Measurements from ENCODE around the gene MACROD2. TPM values are rescaled to one million over a fixed set of nuclear protein-coding genes. Genes with fewer than 3 reads are reported as not detected.

Gene MACROD2
- total RNA-seq, 1 donor from 2014 or later, result 3.5 TPM

DNA sequence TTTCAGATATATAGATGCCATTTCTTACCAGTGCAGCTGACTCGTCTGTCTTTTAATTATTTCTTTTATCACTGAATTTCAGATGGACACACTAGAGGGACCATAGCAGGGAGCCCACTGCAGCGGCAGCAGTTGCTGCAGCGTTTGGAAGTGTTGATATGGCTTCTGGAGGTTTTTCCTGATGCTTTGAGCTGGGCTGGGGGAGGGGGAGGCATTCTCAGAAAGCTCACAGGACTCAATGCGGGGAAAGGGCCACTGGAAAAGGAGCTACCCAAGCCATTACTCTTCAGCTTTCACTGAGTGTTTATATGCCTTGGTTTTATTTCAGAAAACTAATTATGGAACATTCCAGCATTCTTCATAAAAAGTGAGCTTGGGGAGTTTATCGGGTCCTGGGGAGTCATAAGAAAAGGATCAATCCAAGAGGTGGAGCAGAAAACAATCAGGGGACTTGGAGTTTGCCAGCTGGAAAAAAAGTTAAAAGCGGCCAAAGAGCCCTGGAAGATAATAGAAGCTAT lies 1082.5 kb downstream of the MACROD2 start:
- no peak for DNase-seq (ENCODE audit: low spot score in 2 of 2)
- no peak overlapping the region for H3K4me3 ChIP-seq
- TF ChIP-seq, protein P1, sequence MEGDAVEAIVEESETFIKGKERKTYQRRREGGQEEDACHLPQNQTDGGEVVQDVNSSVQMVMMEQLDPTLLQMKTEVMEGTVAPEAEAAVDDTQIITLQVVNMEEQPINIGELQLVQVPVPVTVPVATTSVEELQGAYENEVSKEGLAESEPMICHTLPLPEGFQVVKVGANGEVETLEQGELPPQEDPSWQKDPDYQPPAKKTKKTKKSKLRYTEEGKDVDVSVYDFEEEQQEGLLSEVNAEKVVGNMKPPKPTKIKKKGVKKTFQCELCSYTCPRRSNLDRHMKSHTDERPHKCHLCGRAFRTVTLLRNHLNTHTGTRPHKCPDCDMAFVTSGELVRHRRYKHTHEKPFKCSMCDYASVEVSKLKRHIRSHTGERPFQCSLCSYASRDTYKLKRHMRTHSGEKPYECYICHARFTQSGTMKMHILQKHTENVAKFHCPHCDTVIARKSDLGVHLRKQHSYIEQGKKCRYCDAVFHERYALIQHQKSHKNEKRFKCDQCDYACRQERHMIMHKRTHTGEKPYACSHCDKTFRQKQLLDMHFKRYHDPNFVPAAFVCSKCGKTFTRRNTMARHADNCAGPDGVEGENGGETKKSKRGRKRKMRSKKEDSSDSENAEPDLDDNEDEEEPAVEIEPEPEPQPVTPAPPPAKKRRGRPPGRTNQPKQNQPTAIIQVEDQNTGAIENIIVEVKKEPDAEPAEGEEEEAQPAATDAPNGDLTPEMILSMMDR (IDR thresholded peaks at IDR 0.05), result no peak
- H3K27me3 ChIP-seq, result no peaks in the 10 kb centered on the region
- no peaks in the 10 kb centered on the region for H3K4me1 ChIP-seq
- intact Hi-C loops (cut with DNase I), result no loop called here
- no peak overlapping the region for H3K27ac ChIP-seq
- H3K9me3 ChIP-seq, result no peaks in the 10 kb centered on the region
- H3K36me3 ChIP-seq, result no peaks in the 10 kb centered on the region

DNA sequence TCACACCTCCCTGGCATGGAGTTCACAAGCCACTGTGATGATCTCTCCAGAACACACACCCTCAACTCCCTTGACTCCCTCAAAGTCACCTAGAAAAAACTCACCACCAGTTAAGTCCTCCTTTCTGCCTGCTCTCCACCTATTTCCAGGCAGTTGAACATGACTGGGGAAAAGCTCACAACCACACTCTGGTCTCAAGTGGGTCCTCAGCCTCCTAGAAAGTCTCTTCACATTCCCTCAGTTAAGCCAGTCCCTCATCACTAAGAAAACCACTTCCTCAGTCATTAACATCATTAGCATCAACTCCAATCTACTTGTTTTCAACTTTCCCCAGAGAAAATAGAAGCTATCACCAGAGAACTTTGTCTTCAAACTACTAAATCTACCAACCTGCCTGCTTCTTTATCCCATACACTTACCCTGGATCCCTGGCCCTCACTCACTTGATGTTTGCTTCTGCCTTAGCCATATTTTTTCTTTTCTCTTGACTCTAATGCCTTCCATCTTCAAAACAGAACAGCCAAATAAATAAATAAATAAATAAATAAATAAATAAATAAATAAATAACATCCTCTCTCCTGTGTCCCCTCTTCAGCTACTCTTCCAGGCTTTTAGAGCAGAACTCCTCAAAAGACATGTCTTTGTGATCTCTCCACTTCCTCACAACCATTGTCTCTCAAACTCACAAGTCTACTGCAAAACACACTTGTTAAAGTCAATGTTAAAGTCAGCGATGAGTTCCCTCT lies 1084.5 kb downstream of the MACROD2 start:
- Histone ChIP-seq H3K27ac (no peak overlapping the region), H3K36me3 (no peaks in the 10 kb centered on the region), H3K27me3 (no peaks in the 10 kb centered on the region), H3K9me3 (no peaks in the 10 kb centered on the region), H3K4me3 (no peak overlapping the region), H3K4me1 (no peaks in the 10 kb centered on the region)
- TF ChIP-seq, protein P1 (IDR thresholded peaks at IDR 0.05), result no peak
- intact Hi-C loops (cut with DNase I), result no loop called here
- DNase-seq (ENCODE audit: low spot score in 2 of 2), result no peak

DNA sequence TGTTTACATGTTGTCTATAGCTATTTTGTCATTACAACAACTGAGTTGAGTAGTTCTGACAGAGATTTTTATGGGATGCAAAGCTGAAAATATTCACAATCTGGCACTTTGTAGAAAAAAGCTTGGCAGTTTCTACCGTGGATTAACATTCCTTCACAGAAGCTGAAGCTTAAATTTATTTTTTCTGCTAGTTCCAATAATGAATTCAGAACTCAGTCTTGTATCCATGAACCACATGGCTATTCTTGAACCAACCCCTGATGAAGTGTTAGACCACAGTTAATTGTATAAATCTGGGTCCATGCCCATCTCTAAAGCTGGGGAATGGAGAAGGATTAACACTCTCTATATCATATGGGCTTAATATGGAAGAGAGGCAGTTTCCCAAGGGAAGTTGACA lies 1085.9 kb downstream of the MACROD2 start:
- Histone ChIP-seq H3K9me3 (no peaks in the 10 kb centered on the region), H3K4me1 (no peaks in the 10 kb centered on the region), H3K4me3 (no peak overlapping the region), H3K27ac (no peak overlapping the region), H3K27me3 (no peaks in the 10 kb centered on the region), H3K36me3 (no peaks in the 10 kb centered on the region)
- TF ChIP-seq, protein P1 (IDR thresholded peaks at IDR 0.05), result no peak
- intact Hi-C loops (cut with DNase I), result no loop called here
- no peak for DNase-seq (ENCODE audit: low spot score in 2 of 2)

DNA sequence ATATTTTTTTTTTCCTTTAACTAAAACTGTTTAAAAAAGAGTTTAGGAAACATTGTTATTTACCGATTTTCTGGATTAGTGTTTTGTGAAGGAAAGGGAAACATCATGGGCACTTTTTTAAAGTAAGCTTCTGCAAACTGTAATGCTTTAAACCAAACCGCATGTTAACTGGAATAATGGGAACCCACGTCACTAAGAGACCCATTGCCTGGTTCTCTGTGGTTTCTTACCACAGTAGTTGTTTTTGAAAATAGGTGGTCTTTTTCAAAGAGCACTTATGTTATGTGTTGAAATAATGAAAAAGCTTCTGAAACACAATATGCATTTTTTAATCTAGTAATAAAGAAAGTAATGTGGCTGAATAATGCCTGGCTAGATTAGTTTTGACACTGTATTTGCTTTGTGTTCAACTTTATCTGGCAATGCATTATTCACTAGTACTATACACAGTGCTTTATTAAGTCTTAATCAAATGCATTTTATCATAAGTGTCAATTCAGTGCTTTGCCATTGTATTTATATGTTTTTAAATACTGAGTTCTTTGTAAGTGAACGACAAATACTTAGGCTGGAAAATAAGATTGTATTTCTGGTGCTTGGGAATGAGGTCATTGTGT lies 1096.2 kb downstream of the MACROD2 start:
- intact Hi-C loops (cut with DNase I), result no loop called here
- no peak overlapping the region for H3K27ac ChIP-seq
- TF ChIP-seq, protein P1 (IDR thresholded peaks at IDR 0.05), result no peak
- no peak for DNase-seq (ENCODE audit: low spot score in 2 of 2)
- no peaks in the 10 kb centered on the region for H3K36me3 ChIP-seq
- no peaks in the 10 kb centered on the region for H3K4me1 ChIP-seq
- no peak overlapping the region for H3K4me3 ChIP-seq
- no peaks in the 10 kb centered on the region for H3K9me3 ChIP-seq
- H3K27me3 ChIP-seq, result no peaks in the 10 kb centered on the region

DNA sequence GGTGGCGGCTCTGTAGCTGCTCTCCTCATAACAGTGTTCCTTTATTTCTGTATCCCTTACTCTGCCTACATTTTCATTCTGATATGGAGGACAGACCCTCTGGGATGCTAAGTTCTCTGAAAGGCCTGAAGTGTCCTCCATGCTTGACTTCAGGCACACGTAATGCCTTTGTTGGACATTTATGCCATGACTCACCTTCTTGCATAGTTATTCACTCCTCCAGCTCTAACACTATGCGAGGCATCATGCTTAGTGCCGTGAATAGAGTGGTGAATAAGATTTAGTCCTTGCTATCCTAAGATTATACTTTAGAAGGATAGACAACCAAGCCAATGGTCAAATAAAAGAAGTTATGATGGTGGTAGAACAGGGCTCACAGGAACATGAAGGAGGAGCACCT lies 1103.0 kb downstream of the MACROD2 start:
- intact Hi-C loops (cut with DNase I), result no loop called here
- Histone ChIP-seq H3K4me1 (no peaks in the 10 kb centered on the region), H3K36me3 (no peaks in the 10 kb centered on the region), H3K27me3 (no peaks in the 10 kb centered on the region), H3K9me3 (no peaks in the 10 kb centered on the region), H3K4me3 (no peak overlapping the region), H3K27ac (no peak overlapping the region)
- DNase-seq (ENCODE audit: low spot score in 2 of 2), result no peak
- TF ChIP-seq, protein P1 (IDR thresholded peaks at IDR 0.05), result no peak
